ENCODE results near the gene TEX19.

The TEX19 gene

DNA sequence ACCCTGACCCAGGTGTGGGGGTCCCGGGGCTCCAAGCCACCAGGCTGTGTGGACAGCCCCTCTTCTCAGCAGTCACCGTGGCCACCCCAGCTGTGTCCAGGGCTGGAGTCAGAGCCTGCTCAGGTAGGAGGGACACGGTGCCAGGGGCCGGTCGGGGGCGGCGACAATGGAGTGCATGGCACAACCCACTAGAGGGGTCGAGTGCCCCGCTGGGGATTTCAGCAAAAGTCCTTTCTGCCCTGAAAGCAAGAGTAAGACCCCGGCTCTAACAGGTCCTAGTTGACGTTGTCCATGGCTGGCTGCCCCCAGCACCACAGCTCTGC is 23.8 kb downstream of the TEX19 start:
- no peak overlapping the region for H3K9ac ChIP-seq
- no peak overlapping the region for H3K4me3 ChIP-seq (IDR thresholded peaks at IDR 0.05; ENCODE audit: insufficient read depth, low read depth, low read length)
- H3K79me2 ChIP-seq (ENCODE audit: insufficient read depth, low read depth): no peaks in the 10 kb centered on the region
- H3K27me3 ChIP-seq (ENCODE audit: insufficient read depth, low read depth): no peaks in the 10 kb centered on the region
- TF ChIP-seq, protein P1, sequence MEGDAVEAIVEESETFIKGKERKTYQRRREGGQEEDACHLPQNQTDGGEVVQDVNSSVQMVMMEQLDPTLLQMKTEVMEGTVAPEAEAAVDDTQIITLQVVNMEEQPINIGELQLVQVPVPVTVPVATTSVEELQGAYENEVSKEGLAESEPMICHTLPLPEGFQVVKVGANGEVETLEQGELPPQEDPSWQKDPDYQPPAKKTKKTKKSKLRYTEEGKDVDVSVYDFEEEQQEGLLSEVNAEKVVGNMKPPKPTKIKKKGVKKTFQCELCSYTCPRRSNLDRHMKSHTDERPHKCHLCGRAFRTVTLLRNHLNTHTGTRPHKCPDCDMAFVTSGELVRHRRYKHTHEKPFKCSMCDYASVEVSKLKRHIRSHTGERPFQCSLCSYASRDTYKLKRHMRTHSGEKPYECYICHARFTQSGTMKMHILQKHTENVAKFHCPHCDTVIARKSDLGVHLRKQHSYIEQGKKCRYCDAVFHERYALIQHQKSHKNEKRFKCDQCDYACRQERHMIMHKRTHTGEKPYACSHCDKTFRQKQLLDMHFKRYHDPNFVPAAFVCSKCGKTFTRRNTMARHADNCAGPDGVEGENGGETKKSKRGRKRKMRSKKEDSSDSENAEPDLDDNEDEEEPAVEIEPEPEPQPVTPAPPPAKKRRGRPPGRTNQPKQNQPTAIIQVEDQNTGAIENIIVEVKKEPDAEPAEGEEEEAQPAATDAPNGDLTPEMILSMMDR (conservative IDR thresholded peaks at IDR 0.05; ENCODE audit: low read depth, low read length): no peak
- H3K4me2 ChIP-seq: no peak overlapping the region
- H3K36me3 ChIP-seq (ENCODE audit: insufficient read depth): no peaks in the 10 kb centered on the region
- H4K20me1 ChIP-seq (ENCODE audit: insufficient read depth): no peaks in the 10 kb centered on the region
- peaks cover 31% of the 10 kb centered on the region for H3K4me1 ChIP-seq (ENCODE audit: low read depth, poor library complexity, severe bottlenecking)
- no peak overlapping the region for H2AFZ ChIP-seq (ENCODE audit: low read depth)
- no peak overlapping the region for H3K27ac ChIP-seq

DNA sequence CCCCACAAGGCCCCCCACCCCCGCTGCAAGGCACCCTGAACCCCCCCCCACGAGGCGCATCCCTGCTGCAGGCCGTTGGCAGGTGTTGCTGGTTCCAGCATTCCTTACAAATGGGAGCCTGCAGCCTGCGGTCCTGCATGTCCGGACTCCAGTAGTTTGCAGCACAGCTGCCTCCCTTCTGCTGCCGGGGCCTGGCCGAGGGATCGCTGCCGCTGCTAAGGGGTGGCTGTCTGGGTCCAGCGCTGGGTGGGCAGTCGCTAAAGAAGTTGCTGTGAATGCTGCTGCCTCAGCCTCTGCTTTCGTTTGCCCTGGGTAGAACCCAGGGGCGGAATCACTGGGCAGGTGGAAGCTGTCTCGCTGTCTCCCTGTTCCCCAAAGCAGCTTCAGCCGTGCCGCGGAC is 24.4 kb downstream of the TEX19 start:
- Histone ChIP-seq H4K20me1 (ENCODE audit: insufficient read depth) (no peaks in the 10 kb centered on the region), H3K79me2 (ENCODE audit: insufficient read depth, low read depth) (no peaks in the 10 kb centered on the region), H3K27ac (no peak overlapping the region), H3K4me2 (no peak overlapping the region), H3K4me1 (ENCODE audit: low read depth, poor library complexity, severe bottlenecking) (peaks cover 31% of the 10 kb centered on the region), H2AFZ (ENCODE audit: low read depth) (no peak overlapping the region), H3K27me3 (ENCODE audit: insufficient read depth, low read depth) (no peaks in the 10 kb centered on the region), H3K4me3 (IDR thresholded peaks at IDR 0.05; ENCODE audit: insufficient read depth, low read depth, low read length) (no peak overlapping the region), H3K36me3 (ENCODE audit: insufficient read depth) (no peaks in the 10 kb centered on the region), H3K9ac (no peak overlapping the region)
- TF ChIP-seq, protein P1 (conservative IDR thresholded peaks at IDR 0.05; ENCODE audit: low read depth, low read length): no peak

DNA sequence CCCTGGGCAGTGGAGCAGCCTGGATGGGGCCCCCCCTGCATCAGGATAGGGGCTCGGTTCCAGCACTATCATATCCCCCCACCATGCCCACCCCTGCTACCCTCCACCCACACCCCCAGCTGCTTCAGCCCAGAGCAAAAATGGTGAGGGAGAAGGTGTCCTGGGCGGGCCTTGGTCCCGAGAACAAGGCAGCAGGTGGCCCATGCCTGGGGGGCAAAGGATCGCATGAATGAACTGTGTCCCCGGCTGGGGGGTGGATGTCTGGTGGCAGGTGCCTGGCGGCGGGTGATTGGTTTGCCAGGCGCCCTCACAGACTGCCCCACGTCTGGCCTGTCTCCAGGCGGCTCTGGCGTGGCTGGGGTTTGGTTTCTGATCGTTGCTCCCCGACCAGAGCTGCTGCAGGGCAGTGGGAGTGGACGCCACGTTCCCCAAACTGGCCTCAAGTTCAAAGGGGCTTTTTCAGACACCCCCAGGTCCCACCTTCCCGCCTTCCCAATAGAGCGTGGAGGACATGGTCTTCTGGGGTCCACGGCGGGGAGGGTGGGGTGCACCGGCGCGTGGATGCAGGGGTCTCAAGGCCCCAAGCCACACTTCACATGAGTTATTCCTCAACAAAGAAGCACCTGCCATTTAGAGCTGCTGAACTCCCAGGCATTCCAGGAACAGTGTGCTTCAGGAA is 25.1 kb downstream of the TEX19 start:
- TF ChIP-seq, protein P1 (conservative IDR thresholded peaks at IDR 0.05; ENCODE audit: low read depth, low read length): no peak
- no peak overlapping the region for H3K4me2 ChIP-seq
- H4K20me1 ChIP-seq (ENCODE audit: insufficient read depth): no peaks in the 10 kb centered on the region
- peaks cover 31% of the 10 kb centered on the region for H3K4me1 ChIP-seq (ENCODE audit: low read depth, poor library complexity, severe bottlenecking)
- H3K27me3 ChIP-seq (ENCODE audit: insufficient read depth, low read depth): no peaks in the 10 kb centered on the region
- no peak overlapping the region for H3K9ac ChIP-seq
- H3K79me2 ChIP-seq (ENCODE audit: insufficient read depth, low read depth): no peaks in the 10 kb centered on the region
- no peak overlapping the region for H3K4me3 ChIP-seq (IDR thresholded peaks at IDR 0.05; ENCODE audit: insufficient read depth, low read depth, low read length)
- H2AFZ ChIP-seq (ENCODE audit: low read depth): no peak overlapping the region
- H3K27ac ChIP-seq: no peak overlapping the region
- H3K36me3 ChIP-seq (ENCODE audit: insufficient read depth): no peaks in the 10 kb centered on the region

DNA sequence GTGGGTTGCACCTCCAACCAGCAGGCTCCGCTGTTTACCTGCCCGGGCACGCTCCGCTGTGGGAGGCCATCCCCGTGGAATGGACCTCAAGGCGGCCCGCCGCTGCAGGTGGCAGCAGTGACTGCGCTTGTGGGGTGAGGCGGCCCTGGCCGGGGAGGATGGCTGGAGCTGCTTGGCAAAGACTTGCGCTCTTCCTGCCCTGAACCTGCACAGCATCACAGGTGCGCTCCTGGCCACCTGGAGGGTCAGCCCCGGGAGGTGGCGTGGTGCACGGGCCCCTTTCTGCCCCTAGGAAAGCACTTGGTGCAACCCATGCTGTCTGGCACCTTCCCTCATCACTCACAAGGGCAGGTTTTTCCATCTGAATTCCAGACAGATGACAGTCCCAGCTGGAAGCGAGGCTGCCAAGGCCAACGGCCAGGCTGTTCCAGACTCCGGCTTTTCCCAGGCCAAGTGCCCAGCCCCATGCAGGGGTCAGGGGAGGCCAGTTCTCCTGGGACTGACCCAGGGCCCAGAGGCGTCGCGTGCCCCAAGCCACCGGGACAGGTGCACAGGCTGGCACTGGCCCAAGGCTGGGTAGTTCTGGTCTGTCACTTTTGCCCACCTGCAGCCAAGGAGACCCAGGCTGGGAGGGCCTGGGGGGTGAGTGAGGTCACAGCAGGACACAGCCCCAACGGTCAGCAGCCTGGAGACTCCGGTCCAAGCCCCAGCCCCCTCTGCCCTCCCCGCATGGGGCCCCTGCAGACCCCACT is 25.9 kb downstream of the TEX19 start:
- Histone ChIP-seq H4K20me1 (ENCODE audit: insufficient read depth) (no peaks in the 10 kb centered on the region), H3K4me2 (peak overlapping the region; percentile 39; the same call in 1 of the 2 replicates), H3K27me3 (ENCODE audit: insufficient read depth, low read depth) (no peaks in the 10 kb centered on the region), H2AFZ (ENCODE audit: low read depth) (no peak overlapping the region), H3K27ac (no peak overlapping the region), H3K4me3 (IDR thresholded peaks at IDR 0.05; ENCODE audit: insufficient read depth, low read depth, low read length) (no peak overlapping the region), H3K36me3 (ENCODE audit: insufficient read depth) (no peaks in the 10 kb centered on the region), H3K9ac (no peak overlapping the region), H3K4me1 (ENCODE audit: low read depth, poor library complexity, severe bottlenecking) (peaks cover 31% of the 10 kb centered on the region), H3K79me2 (ENCODE audit: insufficient read depth, low read depth) (no peaks in the 10 kb centered on the region)
- TF ChIP-seq, protein P1 (conservative IDR thresholded peaks at IDR 0.05; ENCODE audit: low read depth, low read length): no peak
